SK-N-DZ (cell line): ENCODE data around the gene GOSR2.

ENCODE experiments used
- DNase-seq: peaks from one replicate; pipeline ENCODE4 v3.0.0-alpha.2; 2015; ENCODE audit warnings: low spot score

Gene GOSR2

DNA sequence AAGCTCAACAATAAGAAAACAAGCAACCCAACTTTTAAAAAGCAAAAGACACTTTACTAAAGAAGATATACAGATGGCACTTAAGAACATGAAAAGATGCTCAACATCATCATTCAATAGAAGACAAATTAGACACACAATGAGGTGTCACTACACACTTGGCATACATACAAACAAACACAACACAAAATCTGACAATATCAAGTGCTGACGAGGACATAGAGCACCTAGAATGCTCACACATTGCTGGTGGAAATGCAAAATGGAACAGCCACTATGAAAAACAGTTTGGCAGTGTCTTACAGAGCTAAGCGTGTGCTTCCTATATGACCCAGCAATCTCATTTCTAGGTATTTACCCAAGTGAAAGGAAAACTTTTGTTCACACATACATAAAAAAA, 37.2 kb downstream of the GOSR2 start:
- DNase-seq = no peak

DNA sequence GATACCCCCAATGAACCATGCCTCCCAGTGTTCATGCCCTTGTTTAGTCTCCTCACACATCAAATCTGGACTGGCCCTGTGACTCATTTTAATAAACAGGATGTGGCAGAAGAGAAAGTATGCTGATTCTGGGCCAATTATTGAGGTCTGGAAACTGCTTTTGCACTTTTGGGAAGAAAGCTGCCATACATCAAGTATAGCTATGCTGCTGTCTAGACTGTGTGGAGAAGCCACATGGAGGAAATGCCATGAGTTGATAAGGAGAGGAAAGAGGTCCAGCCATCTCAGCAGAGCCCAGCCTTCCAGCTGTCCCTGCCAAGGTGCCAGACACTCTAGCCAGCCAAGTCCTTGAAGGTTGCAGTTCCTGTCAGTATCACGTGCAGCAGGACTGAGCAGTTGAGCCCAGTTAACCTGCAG, 39.4 kb downstream of the GOSR2 start:
- no peak for DNase-seq

DNA sequence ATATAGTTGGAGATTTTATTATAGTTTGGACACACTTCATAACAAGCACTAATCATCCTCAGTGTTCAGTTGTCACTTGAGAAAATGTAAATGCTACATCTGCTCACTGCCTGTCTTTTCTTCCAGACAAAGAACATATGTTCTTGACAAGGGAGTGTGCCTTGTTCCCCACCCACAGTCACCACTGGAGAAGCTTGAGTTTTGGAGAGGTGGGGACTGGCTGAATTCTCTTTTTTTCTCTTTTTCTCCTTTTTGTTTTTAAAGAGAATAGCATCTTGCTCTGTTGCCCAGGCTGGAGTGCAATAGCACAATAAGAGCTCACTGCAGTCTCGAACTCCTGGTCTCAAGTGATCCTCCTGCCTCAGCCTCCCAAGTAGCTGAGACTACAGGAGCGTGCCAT, 40.6 kb downstream of the GOSR2 start:
- DNase-seq = no peak

DNA sequence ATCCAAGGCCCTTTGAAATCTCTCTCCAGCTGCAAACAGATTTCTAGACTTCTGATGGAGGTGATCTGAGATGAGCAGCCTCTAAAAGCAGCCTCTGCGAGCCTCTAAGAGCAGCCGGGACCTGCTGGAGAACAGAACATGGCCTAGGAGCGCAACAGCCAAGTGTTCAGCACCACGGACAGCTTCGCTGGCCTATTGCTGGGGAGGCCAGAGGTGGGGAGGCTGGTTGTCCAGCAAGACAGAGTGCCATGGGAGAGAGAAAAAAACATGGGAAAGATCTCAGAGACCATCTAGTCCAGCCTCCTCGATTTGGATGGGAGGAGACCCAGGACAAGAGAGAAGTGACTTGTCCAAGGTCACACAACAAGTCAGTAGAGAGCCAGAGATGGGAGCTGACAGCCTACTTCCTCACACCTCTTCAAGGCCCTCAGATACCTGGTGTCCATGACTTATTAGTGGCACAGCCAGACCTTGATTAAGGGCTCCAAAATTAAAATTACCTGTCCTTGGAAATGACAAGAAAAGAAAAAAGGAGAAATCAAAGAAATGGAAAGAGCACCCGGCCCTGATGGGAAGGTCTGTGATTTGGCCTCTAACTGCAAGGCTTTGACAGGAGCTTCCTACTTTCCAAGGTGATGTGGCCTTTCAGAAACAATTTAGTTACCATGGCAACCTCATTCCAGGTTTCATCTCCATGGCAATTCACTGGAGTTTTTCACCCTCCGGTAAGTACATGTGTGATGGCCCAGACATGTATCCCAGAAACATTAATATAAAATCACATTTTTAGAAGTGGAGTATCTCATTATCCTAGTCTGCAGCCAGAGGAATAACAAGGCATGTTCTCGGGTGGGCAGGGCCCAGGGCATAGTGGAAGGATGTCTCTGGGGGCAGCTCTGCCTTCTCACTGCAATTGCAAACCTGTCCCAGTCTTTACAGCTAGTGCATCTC, 41.6 kb downstream of the GOSR2 start:
- DNase-seq = no peak

DNA sequence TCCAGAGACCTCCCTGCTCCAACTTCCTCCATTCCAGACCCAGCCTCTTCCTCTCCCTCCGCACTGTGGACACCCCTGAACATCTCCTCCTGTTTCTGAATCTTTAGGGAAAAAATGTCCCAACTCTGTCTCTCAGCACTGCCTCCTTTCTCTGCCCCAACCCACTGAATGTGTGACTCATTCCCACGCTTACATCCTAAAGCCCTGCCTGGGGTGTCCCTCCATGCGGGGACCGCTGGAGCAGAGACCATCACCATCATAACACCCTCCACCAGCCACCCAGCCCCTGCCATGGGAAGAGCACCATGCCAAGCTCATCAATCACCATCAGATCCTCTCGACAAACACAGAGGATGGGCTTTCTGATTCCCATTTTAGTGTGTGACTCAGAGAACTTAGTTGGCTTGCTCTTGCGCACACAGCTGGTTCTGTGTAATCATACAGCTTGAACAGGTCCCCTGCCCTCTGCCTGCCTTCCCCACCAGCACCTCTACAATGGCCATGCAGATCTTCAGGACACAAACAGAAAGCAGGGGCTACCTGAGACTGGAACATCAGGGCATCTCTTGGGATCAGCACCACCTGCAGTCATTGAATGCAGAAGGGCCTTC, 45.4 kb downstream of the GOSR2 start:
- DNase-seq = no peak

DNA sequence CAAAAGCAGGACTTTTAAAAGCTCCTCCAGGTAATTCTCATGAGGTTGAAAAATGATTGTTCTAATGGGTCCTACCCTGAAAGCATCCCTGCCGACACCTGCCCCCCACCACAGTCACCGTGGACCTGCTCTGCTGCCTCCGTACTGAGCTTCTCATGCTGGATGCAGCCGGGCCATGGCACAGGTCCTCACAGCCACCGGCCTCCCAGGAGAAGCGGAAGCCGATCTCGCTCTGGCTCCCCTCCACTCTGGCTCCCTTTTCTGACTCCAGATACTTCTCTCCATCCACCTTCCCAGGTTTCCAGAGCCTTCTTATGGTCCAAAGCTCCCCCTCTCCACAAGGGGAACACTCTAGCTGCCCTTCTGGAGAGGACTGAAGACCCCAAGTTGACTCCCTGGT, 45.9 kb downstream of the GOSR2 start:
- DNase-seq = no peak

DNA sequence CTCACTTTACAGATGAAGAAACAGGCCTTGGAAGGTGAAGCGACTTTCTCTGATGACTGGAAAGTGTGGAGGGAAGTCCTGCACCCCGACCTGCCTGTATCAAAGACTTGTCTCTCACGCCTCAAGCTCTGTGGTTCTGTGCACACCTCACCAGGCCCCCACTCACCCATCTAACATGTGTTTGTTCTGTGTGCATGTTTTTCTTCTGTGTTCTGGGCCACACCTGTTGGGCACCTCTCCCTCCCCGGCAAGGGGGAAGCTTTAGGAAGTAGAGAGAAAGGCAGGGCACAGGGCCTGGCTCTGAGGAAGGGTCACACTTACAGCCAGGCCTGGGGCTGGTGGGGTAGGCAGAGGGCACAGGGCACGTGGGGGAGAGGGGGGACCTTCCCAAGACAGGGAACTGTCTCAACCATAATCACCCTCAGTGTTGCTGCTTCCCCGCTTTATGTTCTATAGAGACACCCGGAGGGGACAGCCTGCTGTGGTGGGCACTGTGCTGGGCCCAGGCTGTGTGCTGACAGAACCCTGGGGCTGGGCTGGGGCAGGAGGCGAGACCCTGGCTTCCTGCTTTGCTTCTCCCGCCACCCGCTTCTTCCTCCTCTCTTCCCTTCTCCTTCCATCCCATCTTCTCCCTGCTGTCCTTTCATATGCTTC, 48.8 kb downstream of the GOSR2 start:
- DNase-seq = no peak

DNA sequence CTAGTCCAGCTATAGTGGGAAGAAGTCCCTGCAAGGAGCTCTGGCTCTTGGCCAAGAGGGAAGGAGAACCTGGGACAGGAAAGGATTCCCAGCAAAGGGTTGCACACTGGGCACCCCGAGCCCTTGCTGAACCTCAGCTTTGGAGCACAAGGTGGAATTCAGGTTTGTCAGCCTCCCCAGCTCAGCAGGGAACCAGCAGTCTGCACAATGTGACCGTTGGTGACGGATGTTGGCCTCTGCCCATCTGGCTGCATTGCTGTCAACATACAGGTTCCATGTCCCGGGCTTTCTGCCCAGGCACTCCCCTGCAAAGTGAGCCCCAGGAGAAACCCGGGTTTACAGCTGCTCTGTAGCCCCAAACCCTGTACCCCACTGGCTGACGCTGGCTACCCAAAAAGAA, 49.4 kb downstream of the GOSR2 start:
- DNase-seq = no peak

DNA sequence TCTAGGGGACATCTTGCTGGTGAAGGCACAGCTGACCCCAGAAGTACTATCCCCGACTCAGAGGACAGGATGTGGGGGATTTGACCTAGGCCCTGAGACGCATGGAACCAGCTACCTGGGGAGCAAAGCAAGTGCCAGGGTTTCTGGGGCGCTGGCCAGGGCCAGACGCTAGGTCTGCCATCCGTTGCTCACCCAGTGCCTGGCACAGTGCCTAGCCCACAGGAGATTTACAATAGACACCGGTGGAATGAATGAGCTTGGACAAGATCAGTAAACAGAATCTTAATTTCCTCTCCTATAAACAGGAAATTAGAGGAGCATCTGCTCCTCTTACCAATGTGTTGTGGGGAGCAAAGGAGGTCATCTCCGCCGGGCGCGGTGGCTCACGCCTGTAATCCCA, 51.1 kb downstream of the GOSR2 start:
- no peak for DNase-seq

DNA sequence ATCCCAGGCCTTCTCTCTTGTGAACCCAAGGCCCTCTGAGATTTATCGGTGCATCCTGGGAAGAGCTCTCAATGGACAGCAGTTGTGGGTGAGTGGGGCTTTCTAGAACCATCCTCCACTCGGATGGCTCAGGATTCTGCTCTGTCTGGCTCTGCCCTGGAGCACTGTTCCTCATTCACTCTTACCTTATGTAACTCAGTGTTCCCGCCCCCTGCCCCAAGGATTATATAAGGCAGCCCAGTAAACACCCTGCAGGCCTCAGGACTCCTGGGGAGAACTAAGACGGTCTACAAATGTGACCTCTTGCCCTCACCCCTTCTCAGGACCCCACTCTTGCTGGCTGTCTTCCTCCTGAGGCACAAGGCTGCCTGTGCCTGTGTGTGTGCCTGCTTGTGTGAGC, 52.3 kb downstream of the GOSR2 start:
- DNase-seq = no peak

DNA sequence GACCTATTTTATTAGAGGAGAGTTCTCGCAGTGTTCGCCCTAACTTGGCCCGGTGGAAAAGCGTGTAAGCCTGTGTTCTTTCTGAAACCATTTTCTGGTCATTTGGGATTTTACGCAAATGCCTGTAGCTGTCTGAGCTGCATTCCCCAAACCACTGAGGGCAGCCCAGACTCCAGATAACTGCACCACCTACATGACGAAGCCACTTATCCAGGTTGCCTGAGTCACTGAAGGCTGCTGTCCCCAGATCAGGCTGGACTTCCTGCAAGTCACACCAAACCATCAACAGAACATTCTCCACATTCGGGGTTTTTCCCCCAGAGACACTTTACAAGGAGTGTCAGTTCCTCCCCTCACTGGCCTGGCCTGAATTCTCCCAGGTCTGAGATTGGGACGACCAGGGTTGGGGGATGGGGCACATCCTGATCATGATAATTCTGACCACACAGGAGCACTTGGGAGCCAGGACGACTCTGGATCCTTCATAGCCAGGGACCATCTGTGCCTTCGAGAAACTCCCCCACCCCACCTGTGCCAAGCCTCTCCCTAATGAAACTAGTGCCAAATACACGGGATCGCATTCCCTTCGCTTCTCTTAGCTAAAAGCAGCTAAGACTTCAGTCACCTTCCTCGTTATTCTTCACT, 53.8 kb downstream of the GOSR2 start:
- DNase-seq = no peak

DNA sequence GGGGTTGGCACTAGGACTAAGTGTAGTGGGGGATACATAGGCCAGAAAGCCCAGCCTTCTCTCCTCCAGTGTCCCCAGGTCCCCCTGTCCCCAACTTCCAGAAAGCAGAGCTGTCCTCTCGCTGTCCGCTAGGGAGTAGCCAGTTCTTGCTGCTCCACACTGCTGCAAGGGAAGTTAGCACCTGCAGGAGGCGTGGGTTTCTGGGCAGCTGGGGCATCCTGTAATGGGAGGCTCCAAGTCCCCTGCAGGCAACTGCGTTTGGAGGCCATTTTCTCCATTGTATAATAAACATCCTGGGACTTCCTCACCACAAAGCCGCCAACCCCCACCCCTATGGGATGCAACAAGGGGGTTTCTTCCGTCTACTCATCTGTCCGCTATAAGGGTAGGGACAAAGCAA, 54.4 kb downstream of the GOSR2 start:
- DNase-seq = peak; percentile 90

DNA sequence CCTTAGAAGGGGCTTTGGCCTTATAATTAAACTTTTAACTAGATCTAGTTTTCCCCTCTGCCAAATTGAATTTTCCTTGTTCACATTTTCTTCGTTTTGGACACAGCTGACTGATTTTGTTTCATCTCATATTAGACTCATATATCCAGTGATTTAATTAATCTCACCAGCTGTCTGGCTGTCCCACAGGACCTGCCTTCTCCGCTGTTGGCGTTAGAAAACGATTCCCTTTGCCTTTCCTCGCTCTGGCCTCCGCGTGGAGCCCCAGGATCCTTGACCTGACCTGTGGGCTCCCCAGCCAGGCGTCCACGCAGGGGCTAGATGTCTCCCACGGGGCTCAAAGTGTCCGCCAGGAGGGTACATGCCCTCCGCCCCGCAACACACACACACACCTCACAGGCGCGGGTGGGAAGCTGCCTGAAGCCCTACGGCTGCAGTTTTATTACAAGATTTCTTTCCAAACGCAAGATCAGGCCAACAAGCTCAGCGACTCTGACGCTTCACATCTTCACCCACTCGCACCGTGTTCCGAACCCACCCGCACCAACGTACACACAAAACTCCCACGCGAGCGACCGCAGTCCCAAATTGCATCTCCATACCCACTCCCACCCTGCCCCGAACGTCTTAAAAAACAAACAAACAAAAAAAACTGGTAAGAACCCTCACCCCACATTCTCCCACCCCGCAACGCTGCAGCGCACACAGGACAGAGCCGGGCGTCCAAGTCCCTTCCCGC, 55.0 kb downstream of the GOSR2 start:
- DNase-seq = peak; percentile 35

DNA sequence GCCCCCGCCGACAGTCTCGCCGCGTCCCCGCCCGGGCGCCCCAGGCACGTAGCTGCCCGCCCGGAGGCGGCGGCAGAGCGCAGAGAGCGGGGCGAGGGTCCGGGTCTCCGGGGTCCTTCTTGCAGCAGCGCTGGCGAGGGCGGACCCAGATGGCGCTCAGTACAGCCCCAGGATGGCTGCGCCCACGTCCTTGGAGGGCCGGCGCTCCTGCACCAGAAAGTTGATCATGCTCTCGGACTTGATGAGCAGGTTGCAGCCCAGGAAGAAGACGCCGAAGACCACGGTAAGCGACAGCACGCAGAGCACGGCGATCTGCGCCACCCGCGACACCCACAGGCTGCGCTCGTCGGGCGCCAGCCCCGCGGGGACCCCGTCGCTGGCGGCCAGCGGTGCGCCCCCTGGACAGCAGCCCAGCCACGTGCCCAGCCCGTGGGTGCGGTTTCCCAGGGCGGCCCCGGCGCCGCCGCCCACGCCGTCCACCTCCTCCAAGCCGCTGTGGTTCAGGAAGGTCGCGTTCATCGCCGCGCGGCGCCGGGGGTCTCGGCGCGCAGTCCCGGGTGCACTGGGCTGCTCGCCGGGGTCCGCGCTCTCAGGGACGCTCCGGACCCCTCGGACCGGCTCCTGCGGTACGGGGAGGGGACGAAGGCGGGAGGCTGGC, 55.7 kb downstream of the GOSR2 start:
- no peak for DNase-seq

DNA sequence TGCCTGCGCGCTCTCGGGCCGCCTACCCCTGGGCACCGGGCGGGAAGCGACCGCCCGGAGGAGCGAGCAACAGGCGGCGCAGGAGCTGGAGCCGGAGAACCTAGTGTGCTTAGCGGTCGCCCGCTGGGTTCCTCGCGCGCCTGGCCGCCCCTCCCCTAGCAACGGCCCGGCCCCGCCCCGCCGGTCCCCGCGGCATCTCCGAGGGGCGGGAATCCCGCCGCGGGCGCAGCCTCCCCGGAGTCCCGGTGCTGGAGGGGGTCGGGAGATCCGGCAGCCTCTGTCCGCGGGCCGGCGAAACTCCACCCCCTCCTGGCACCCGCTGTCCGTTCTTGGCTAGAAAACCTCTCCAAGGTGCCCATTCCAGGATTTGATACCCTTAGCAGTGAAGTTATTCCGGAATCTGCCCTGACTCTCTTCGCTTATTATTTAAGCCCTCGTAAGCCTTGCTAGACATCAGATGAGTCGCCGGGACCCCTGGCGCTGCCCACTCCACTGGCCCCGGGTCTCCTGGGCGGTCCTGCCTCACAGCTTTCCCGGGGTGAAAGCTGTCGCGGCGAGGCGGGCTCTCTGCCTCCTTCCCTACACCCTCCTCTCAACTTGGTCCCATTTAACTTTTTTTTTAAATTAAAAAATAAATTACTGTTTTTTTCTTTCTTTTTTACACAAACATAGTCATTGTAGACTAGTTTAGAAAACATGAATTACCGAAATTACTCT, 56.3 kb downstream of the GOSR2 start, which contains the start of gene RPRML:
Gene RPRML (minus strand): TSS at position 107 of the 717 bp plus-strand sequence. CDS start 246 bp downstream, outside the sequence.
- DNase-seq = peak; percentile 42

DNA sequence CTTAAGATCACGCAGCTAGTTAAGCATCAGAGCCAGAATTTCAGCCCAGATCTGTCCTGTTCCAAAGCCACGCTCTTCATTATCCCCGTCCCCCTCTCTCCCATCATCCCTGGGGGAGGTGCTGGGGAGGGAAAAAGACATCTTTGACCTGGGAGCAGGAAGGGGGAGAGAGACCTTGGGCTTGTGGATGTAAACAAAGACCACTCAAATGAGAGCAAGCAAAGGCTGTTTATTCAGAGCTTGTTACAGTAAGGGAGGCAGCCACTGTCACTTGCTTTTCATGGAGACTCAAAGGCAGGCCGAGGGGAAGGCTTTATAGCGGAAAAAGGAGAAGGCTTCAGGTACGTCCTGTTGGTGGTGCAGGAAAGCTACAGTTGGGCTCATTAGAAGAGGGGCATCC, 59.6 kb downstream of the GOSR2 start:
- DNase-seq = no peak

DNA sequence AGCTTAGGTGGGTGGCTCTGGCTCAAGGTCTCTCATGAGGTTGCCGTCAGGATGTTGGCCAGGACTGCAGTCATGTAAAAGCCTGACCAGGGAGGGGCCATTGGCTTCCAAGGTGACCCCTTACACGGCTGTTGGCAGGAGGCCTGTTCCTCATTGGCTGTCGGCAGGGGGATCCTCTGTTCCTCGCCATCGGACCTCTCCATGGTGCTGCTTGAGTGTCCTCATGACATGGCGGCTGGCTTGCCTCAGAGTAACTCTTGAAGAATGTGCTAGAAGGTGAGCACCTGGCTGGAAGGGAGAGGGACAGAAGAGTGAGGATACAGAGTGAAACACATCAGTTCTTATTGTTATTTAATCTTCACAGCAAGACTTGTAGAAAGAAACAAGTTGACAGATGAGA, 60.8 kb downstream of the GOSR2 start:
- no peak for DNase-seq

DNA sequence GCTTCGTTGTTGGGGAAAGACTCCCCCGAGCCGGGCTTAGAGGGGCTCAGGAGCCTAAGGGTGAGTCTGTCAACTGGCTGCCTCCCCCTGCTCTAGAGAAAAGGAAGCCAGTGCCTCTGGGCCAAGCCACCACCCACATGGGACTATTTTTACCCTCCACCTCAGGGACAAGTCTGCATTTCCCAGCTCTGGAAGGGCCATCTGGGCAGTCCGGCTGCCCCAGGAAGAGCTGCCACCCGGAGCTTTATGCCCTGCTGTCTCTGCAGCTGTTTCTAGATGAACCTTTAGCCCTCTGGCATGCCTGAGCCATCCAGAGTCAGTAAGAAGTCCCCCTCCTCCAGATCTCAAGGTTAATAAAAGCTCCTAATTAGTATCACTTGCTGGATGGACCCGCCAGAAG, 61.4 kb downstream of the GOSR2 start:
- no peak for DNase-seq

DNA sequence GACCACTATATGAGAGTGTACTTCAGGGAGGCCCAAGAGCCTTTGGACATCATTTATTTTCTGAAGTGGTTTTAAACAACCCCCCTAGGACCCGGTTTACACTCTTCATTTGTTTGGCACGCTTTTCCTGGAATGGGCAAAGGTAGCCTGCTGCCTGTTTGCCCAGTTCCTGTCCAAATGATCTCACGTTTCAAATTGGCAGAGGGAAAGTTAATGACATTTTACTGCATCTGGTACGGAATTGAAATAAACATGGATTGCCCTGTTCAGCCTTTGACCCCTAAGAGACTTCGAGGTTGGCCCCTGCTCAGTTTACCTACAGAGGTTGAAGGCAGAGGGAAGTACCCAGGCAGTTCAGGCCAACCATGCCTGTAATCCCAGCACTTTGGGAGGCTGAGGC, 61.9 kb downstream of the GOSR2 start:
- no peak for DNase-seq

DNA sequence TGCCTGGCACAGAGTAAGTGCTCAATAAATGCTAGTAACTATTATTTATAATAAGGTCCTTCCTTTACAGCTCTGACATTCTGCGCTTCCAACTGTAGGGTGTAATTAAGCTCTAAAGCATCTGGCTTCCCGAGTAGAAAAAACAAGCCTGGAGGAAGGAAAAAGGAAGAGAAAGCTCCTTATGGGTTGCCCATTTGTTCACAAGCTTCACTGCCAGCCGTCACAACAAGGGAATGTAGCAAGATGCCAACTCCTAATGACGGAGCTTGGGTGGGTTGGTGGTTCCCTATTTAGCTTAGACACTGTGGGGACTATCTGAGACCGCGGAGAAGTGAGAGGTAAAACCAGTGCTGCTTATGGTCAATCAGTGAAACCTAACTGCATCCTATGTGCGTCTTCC, 63.4 kb downstream of the GOSR2 start:
- DNase-seq = no peak
